ENCODE measurements around the gene ATP10A.

Gene ATP10A

GRCh38 chr15:25863111-25863967 lies at the start of gene ATP10A:
Gene ATP10A, minus strand, starts transcription at chr15:25863327. Its CDS starts 231 bp downstream, at chr15:25863096.
- DNase-seq, result no peak

DNA sequence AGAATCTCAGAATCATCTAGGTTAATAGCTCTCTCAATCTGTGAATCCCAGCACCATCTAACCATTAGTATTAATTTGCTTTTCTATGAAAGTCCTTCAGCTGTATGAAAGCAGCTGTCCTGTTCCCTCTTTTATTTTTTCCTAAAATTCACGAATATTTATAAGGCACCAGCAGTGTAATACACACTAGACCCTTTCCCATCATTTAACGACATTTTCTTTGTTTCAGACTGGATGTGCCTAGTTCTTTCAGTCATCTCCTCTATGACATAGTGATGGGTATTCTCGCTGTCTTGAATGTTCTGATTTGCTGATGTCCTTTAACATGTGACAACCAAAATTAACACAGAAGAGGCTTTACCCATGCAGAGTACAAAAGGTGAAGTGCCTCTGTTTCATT lies 48.9 kb upstream of the ATP10A start:
- DNase-seq, result no peak

- DNase-seq, result no peak
Observed at GRCh38 chr15:25910832-25911231, 47.7 kb upstream of the ATP10A start.

DNA sequence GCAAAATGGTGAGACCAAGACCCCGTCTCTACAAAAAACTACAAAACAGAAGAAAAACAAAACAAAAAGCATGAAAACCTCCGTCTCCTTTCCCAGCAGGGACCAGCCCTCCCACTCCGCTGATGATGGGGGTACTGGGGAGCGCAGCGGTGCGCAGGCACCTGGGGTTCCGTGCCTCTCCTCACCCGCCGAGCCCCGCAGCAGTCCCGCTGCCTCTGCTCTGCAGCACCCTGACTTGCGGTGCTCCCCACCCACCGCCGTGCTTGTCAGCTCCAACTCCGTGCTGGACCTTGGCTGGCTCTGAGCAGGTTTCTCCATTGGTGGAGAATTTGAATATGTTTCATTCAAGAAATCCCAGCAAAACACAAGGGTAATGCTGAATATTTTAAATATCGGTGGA lies 46.7 kb upstream of the ATP10A start:
- DNase-seq, result no peak

DNA sequence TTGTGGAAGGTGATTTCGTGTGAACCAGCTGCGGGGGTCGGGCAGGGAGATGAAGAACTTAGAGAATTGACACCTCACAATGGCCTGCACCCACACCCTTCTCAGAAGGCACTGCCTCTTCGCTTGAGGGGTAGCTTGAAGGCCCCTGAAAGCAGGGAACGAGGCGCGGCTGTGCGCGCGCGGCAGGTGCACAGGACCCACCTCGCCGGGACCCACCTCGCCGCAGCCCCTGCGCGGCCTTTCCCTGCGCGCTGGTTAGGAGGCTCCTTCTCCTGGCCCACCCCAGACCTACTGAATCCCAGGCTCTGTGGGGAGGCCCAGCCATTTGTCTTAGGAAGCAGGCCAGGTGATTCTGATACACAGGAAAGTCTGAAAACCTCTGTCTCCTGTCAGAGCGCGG lies 46.2 kb upstream of the ATP10A start:
- no peak for DNase-seq

GRCh38 chr15:25905140-25905539 lies 42.0 kb upstream of the ATP10A start:
- no peak for DNase-seq

- DNase-seq, result no peak
Observed at GRCh38 chr15:25903024-25903581, 40.0 kb upstream of the ATP10A start.

DNA sequence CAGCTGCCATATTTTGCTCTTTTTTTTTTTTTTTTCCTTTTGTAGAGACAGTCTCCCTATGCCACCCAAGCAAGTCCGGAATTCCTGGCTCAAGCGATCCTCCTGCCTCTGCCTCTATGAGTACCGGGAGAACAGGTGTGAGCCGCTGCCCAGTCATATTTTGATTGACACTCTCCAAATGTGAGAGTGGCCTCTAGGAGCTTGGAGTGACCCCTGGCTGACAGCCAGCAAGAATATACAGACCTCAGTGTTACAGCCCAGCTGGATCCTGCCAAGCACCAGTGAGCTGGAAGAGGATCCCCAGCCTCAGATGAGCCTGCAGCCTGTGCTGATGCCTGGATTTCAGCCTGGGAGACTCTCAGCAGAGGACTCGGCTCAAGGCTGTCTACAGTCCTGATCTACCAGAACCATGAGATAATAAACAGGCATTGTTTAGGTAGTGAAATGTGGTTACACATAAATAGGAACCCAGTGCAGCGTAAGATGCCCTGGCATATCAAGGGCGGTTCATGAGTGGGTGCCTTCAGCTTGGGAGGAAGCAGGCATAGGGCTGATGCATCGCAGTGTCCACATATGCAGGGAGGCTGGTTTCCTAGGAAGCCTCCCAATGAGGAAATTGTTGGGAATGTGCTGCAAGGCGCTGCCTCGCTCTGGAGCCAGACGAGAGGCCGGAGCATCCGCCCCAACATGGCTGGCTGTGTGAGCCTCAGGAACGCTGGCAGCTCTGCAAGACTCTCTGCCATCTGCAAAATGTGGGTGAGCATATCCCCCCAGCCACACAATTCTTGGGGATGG lies 38.9 kb upstream of the ATP10A start:
- DNase-seq, result no peak

- no peak for DNase-seq
Observed at GRCh38 chr15:25900901-25901300, 37.8 kb upstream of the ATP10A start.

GRCh38 chr15:25900431-25900830 lies 37.3 kb upstream of the ATP10A start:
- DNase-seq, result no peak

GRCh38 chr15:25899870-25900269 lies 36.7 kb upstream of the ATP10A start:
- DNase-seq, result no peak

DNA sequence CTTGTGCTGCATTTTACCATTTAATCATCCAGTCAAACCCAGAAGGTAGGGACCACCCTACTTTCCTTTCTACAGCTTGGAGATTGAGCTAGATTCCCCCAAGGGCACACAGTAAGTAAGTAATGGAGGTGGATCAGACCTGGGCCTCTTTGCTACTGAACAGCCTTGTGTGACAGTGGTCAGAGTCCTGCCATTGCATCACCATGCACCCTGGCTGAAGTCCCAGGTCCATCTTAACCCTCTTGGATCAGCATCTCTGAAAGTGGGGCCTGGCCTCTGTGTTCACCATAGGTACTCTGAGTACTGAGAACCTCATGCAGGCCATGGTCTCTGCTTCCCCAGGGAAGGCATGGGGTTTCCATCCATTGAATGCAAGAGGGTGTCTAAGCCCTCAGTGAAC lies 34.5 kb upstream of the ATP10A start:
- no peak for DNase-seq

DNA sequence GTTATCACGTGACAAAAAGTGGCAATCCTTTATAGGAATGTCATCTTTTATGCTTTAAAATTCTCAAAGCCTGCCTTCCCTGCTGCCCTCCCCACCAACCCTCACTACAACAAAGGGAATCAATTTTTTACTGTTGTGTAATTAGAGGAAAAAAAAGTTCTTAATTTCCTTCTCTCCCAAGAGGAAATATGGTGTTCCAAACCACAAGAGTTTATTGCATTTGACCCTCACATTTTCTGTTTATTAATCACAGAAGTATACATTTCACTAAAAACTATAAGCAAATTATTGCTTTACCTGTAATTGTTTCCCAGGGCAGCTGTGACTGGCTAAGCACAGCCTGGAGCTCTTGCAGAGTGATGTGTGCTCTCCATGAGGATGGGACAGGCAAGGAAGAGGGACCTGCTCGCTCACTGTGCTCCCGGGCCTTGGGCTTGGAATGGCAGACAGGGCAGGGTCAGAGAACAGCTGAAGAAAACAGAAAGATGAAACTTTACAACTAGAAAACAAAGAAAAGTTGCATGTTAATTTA lies 31.3 kb upstream of the ATP10A start:
- no peak for DNase-seq

DNA sequence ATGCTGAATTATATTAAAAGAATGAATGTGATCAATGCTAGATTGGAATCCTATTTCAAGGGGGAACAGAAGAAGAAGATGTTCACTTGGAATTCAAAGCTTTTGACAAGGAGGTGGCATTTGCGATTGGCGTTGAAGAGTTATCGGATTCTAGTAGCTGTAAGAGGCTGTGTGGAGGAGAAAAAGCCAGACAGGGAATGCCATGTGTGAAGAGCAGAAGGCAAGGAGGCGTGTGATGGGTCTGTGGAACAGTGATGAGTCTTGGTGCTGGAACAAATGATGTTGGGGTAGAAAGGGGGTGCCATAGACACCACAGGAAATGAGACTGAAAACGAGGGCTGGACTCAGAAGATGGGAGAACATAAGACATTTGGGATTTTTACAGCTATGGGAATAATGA lies 30.5 kb upstream of the ATP10A start:
- DNase-seq, result no peak

DNA sequence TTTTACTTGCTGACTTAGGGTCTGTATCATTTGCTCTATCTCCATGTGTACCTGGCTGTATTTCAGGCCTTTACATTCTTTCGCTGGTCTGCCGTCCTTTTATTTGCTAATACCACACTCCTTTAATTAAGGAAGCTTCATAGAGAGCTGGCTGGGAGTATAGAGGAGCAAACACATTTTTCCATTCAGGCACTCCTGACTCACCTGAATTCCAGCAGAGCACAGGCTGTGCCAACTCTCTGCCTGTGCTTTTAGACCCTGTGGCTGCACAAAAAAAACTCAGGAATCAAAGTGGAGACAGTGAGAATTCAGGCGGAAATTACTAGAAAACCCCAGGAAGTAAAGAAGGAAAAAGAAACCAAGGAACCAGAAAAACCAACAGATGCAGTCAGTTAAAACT lies 29.0 kb upstream of the ATP10A start:
- no peak for DNase-seq

DNA sequence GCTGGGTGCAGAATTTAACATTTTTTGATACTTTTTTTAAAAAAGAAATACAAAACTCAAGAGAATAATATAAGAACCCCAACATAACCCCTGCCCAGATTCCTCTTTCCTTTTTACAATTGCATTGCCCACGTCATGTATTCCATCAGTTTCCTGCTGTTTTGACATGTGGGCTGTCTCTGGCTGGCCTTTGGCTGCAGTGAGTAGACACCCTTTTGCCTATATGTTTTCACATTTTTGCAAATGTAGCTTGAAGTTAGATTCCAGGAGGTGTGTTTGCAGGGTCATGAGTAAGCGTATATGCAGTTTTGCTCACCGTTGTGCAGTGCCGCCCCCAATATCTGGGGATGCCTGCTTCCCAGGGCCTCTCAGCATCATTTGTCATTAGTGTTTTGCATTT lies 28.0 kb upstream of the ATP10A start:
- no peak for DNase-seq

GRCh38 chr15:25890529-25890928 lies 27.4 kb upstream of the ATP10A start:
- no peak for DNase-seq

GRCh38 chr15:25887870-25888269 lies 24.7 kb upstream of the ATP10A start:
- no peak for DNase-seq

- no peak for DNase-seq
Observed at GRCh38 chr15:25886498-25887140, 23.5 kb upstream of the ATP10A start.

DNA sequence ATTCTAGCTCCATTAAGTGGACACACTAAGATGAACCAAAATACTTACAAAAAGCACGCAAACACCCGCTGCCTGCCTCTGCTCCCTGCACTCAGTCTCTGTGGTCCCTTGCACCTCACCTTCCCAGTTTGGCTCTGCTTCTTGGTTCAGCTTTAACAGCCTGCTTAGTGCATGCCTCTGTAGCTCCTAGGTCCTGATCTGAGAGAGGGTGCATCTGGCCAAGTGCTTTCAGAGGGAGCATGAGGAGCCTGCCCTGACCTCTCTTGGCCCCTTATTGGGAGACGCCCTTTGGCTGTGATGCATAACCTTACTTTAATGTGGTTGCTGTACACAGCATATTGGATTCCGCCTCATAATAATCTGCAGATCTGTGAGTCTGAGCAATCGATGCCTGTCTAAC lies 21.2 kb upstream of the ATP10A start:
- no peak for DNase-seq

GRCh38 chr15:25883463-25884259 lies 20.5 kb upstream of the ATP10A start:
- DNase-seq, result no peak

DNA sequence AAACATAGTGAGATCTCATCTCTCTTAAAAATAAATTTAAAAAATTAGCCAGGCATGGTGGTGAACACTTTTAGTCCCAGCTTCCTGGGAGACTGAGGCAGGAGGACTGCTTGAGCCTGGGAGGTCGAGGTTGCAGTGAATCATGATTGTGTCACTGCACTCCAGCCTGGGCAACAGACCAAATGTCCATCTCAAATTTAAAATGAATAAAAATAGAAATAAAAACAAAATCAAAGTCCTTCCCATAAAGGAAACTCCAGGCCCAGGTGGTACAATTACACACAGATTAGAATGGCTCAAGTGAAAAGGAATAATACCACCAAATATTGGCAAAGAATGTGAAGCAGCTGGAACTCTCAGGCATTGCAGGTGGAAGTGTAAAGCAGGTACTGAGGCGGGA lies 19.3 kb upstream of the ATP10A start:
- no peak for DNase-seq
